ENCODE measurements around the gene OR10S1. TPM values are rescaled to one million over a fixed set of nuclear protein-coding genes. Genes with fewer than 3 reads are reported as not detected.

The OR10S1 gene
- total and polyA plus RNA-seq, 2 of the 8 experiments (the other 6 are each of a cell fraction or from before 2014, with no cell fraction given): not detected

- ChIA-PET POLR2A (ENCODE audit: partially characterized antibody) (no interaction called here), CTCF (ENCODE audit: partially characterized antibody) (no interaction called here)
- Histone ChIP-seq H4K20me1 (replicated peaks in 1 of 2; ENCODE audit: control insufficient read depth in 1 of 2, insufficient read depth in 2 of 2, low read length in 2 of 2) (no peaks in the 10 kb centered on the region), H4K8ac (ENCODE audit: extremely low read depth, insufficient read depth, low read length) (no peak within 1 kb of the TSS; the same call in 1 of the 2 replicates), H3K4ac (replicated peaks; ENCODE audit: insufficient read length, low read depth, low read length) (no peak within 1 kb of the TSS), H3K9me3 (ENCODE audit: insufficient read depth in 2 of 2, low read depth in 1 of 2, low read length in 1 of 2) (no peaks in the 10 kb centered on the region), H3K4me1 (replicated peaks in 1 of 4; ENCODE audit: control insufficient read depth in 3 of 4, insufficient read depth in 4 of 4, low read length in 3 of 4) (no peaks in the 10 kb centered on the region), H3K23me2 (ENCODE audit: low read depth, low read length) (no peaks in the 10 kb centered on the region), H2BK120ac (replicated peaks; ENCODE audit: low read depth, low read length) (no peak within 1 kb of the TSS), H3K27me3 (replicated peaks in 1 of 4; ENCODE audit: control insufficient read depth in 3 of 4, extremely low read depth in 1 of 4, insufficient read depth in 3 of 4, low read length in 3 of 4) (no peaks in the 10 kb centered on the region), H3K18ac (ENCODE audit: extremely low read depth, low read length) (no peak within 1 kb of the TSS), H2BK12ac (ENCODE audit: low read depth, low read length) (no peak within 1 kb of the TSS), H2BK20ac (ENCODE audit: low read length) (no peak within 1 kb of the TSS), H4K5ac (ENCODE audit: insufficient read length, low read depth, low read length) (no peak within 1 kb of the TSS), H3K79me2 (ENCODE audit: control insufficient read depth in 1 of 2, insufficient read depth in 2 of 2, low read length in 2 of 2) (no peaks in the 10 kb centered on the region), H3K79me1 (ENCODE audit: low read depth, low read length) (no peaks in the 10 kb centered on the region), H3K4me3 (ENCODE audit: extremely low read depth in 1 of 4, insufficient read depth in 2 of 4, low read depth in 3 of 4, low read length in 4 of 4) (no peak within 1 kb of the TSS), H3K9ac (replicated peaks in 1 of 4; ENCODE audit: extremely low read depth in 1 of 4, low read depth in 3 of 4, low read length in 3 of 4) (no peak within 1 kb of the TSS), H2AFZ (ENCODE audit: low read length) (no peak within 1 kb of the TSS), H3K36me3 (ENCODE audit: control insufficient read depth in 2 of 4, insufficient read depth in 4 of 4, low read length in 3 of 4) (no peaks in the 10 kb centered on the region), H3K14ac (ENCODE audit: insufficient read length) (no peak within 1 kb of the TSS), H2BK15ac (ENCODE audit: low read length) (no peak within 1 kb of the TSS), H2AK5ac (ENCODE audit: low read depth, low read length) (no peak within 1 kb of the TSS), H3K23ac (ENCODE audit: insufficient read length) (no peak within 1 kb of the TSS), H3K27ac (ENCODE audit: low read depth, low read length) (no peak within 1 kb of the TSS), H3K4me2 (ENCODE audit: insufficient read depth in 1 of 2, low read depth in 2 of 2, low read length in 2 of 2) (no peak within 1 kb of the TSS), H2BK5ac (ENCODE audit: low read depth, low read length) (no peak within 1 kb of the TSS), H3K56ac (replicated peaks; ENCODE audit: insufficient read length, low read depth, low read length) (no peak within 1 kb of the TSS), H4K91ac (replicated peaks; ENCODE audit: insufficient read length, low read length) (no peak within 1 kb of the TSS)
- no peak for DNase-seq (ENCODE audit: low read depth in 1 of 2, low spot score in 2 of 2)
- no peak for FAIRE-seq
- 92% methylated on average over 1 of the region's 1 CpG; no CpG with 5 or more reads in 1 of the 2 experiments for WGBS, 2 experiments (ENCODE audit: extremely low coverage in 1 of 2, insufficient coverage in 1 of 2, insufficient read length in 1 of 2, insufficient replicate concordance in 2 of 2, low coverage in 1 of 2, low lambda C conversion rate in 2 of 2, missing lambda C conversion rate in 1 of 2)
- TF ChIP-seq NANOG (IDR thresholded peaks at IDR 0.05; ENCODE audit: insufficient read depth, low read depth, low read length, poor library complexity, severe bottlenecking) (no peak), TBP (IDR thresholded peaks at IDR 0.05; ENCODE audit: low read depth, low read length) (no peak), HDAC6 (IDR thresholded peaks at IDR 0.05; ENCODE audit: low read depth, low read length) (no peak), SIN3A (conservative IDR thresholded peaks at IDR 0.05 in 1 of 2, IDR thresholded peaks at IDR 0.05 in 1 of 2; ENCODE audit: low read depth in 1 of 2, low read length in 2 of 2) (no peak), KDM5A (IDR thresholded peaks at IDR 0.05; ENCODE audit: low read length) (no peak), JUN (IDR thresholded peaks at IDR 0.05; ENCODE audit: low read depth, low read length) (no peak), ATF2 (IDR thresholded peaks at IDR 0.05; ENCODE audit: low read length) (no peak), POLR2A (IDR thresholded peaks at IDR 0.05; ENCODE audit: control extremely low read depth in 1 of 2, low read depth in 2 of 2, low read length in 2 of 2) (no peak), BRCA1 (IDR thresholded peaks at IDR 0.05; ENCODE audit: low read depth, low read length) (no peak), ASH2L (IDR thresholded peaks at IDR 0.05; ENCODE audit: low read length) (no peak)
- TF ChIP-seq, protein P1, sequence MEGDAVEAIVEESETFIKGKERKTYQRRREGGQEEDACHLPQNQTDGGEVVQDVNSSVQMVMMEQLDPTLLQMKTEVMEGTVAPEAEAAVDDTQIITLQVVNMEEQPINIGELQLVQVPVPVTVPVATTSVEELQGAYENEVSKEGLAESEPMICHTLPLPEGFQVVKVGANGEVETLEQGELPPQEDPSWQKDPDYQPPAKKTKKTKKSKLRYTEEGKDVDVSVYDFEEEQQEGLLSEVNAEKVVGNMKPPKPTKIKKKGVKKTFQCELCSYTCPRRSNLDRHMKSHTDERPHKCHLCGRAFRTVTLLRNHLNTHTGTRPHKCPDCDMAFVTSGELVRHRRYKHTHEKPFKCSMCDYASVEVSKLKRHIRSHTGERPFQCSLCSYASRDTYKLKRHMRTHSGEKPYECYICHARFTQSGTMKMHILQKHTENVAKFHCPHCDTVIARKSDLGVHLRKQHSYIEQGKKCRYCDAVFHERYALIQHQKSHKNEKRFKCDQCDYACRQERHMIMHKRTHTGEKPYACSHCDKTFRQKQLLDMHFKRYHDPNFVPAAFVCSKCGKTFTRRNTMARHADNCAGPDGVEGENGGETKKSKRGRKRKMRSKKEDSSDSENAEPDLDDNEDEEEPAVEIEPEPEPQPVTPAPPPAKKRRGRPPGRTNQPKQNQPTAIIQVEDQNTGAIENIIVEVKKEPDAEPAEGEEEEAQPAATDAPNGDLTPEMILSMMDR (IDR thresholded peaks at IDR 0.05; ENCODE audit: control extremely low read depth in 1 of 3, insufficient read depth in 1 of 3, low read depth in 1 of 3, low read length in 3 of 3): no peak
These were observed 38.3 kb downstream of the OR10S1 start, which contains the start of gene OR4D5 for GRCh38 chr11:123939317-123939716. OR4D5 (plus strand) TSS chr11:123939617; CDS start chr11:123939617, 0 bp downstream.

Data from H1 (cell line).